HepG2 (cell line): ENCODE data around the gene ASIC3. TPM values are rescaled to one million over a fixed set of nuclear protein-coding genes. Genes with fewer than 3 reads are reported as not detected.
A peak's percentile ranks its signal among the peaks of the same experiment; 100 is the strongest.

Experiments
- BHLHE40 ChIP-seq: IDR thresholded peaks from 2 replicates; pipeline ENCODE4 v1.6.1; 2011; ENCODE audit warnings: low read length, improper control_type of control experiment
- KAT7 ChIP-seq: IDR thresholded peaks from 2 replicates; pipeline ENCODE4 v1.6.1; 2018; ENCODE audit warnings: borderline replicate concordance, missing compliant biosample characterization
- KMT2B ChIP-seq: IDR thresholded peaks from 2 replicates; pipeline ENCODE4 v1.6.1; 2016; ENCODE audit warnings: missing genetic modification reagents, missing compliant biosample characterization
- NFE2L1 ChIP-seq: sonication (generic); formaldehyde crosslinking; IDR thresholded peaks from 2 replicates; pipeline ENCODE4 v1.4.0; 2020; ENCODE audit warnings: missing genetic modification reagents, mild to moderate bottlenecking, borderline replicate concordance
- NFKBIZ ChIP-seq: IDR thresholded peaks from 2 replicates; pipeline ENCODE4 v1.6.1; 2018; ENCODE audit warnings: missing genetic modification reagents, missing compliant biosample characterization
- POLR2AphosphoS2 ChIP-seq: IDR thresholded peaks from 2 replicates; pipeline ENCODE4 v1.6.1; 2011; ENCODE audit warnings: low read depth, low read length, improper control_type of control experiment
- SIN3A ChIP-seq: IDR thresholded peaks from 2 replicates; pipeline ENCODE4 v1.6.1; 2011; ENCODE audit warnings: low read depth, mild to moderate bottlenecking, control low read depth, low read length, borderline replicate concordance
- TAF1 ChIP-seq: sonication (generic); formaldehyde crosslinking; IDR thresholded peaks from 2 replicates; pipeline ENCODE4 v1.4.0; 2020; ENCODE audit warnings: missing genetic modification reagents
- TSC22D2 ChIP-seq: sonication (generic); formaldehyde crosslinking; IDR thresholded peaks from 2 replicates; pipeline ENCODE4 v1.5.1; 2020; ENCODE audit warnings: missing genetic modification reagents, mild to moderate bottlenecking, borderline replicate concordance
- ZBTB7B ChIP-seq: sonication (generic); formaldehyde crosslinking; IDR thresholded peaks from 2 replicates; pipeline ENCODE4 v1.4.0; 2020; ENCODE audit warnings: missing genetic modification reagents
- ZNF33A ChIP-seq: sonication (generic); formaldehyde crosslinking; IDR thresholded peaks from 2 replicates; pipeline ENCODE4 v1.5.1; 2020; ENCODE audit warnings: missing genetic modification reagents, mild to moderate bottlenecking, moderate library complexity, borderline replicate concordance
- polyA plus RNA-seq, 8 experiments: library from polyadenylated mRNA; depleted of rRNA in 3 of 8; stranded (reverse) in 7 of 8; unstranded in 1 of 8; fragments of >200 nt; fragmentation: Illumina TruSeq in 4 of 8; extraction: Trizol in 4 of 8; gene quantifications; 2 replicates each; pipeline versions ENCODE4 v1.2.1 to v1.2.3, GENCODE V29; 2011 to 2016; ENCODE audit warnings: low read depth in 4 of 8, missing spikeins in 1 of 8, mixed read lengths in 1 of 8; ENCODE audit not compliant: insufficient read depth in 1 of 8
- total RNA-seq, 5 experiments: library from RNA; depleted of rRNA; stranded (reverse); fragments of >200 nt; fragmentation: Illumina TruSeq; extraction: Trizol; gene quantifications; 2 replicates each; pipeline ENCODE4 v1.2.3, GENCODE V29; 2016; ENCODE audit warnings: low read depth in 1 of 5
- TF ChIP-seq, protein P1 (sequence below): sonication (generic); formaldehyde crosslinking; IDR thresholded peaks from 2 replicates; pipeline ENCODE4 v1.4.0; 2020; ENCODE audit warnings: mild to moderate bottlenecking, missing genetic modification reagents
- TF ChIP-seq, protein P2 (sequence below): sonication (generic); formaldehyde crosslinking; IDR thresholded peaks from 2 replicates; pipeline ENCODE4 v1.4.0; 2020; ENCODE audit warnings: missing genetic modification reagents
- TF ChIP-seq, protein P3 (sequence below): sonication (generic); formaldehyde crosslinking; IDR thresholded peaks from 2 replicates; pipeline ENCODE4 v1.4.0; 2020; ENCODE audit warnings: low read depth, mild to moderate bottlenecking, missing genetic modification reagents
- TF ChIP-seq, protein P4 (sequence below): IDR thresholded peaks from 2 replicates; pipeline ENCODE4 v1.6.1; 2016; ENCODE audit warnings: missing compliant biosample characterization, missing genetic modification reagents, borderline replicate concordance
- TF ChIP-seq, protein P5 (sequence below): sonication (generic); formaldehyde crosslinking; IDR thresholded peaks from 2 replicates; pipeline ENCODE4 v1.4.0; 2020; ENCODE audit warnings: missing genetic modification reagents
- TF ChIP-seq, protein P6 (sequence below): sonication (generic); formaldehyde crosslinking; IDR thresholded peaks from 2 replicates; pipeline ENCODE4 v1.5.0; 2020; ENCODE audit warnings: missing genetic modification reagents, mild to moderate bottlenecking, borderline replicate concordance

Gene ASIC3
- total and polyA plus RNA-seq, 2 of the 13 experiments (the other 11 are each of a cell fraction or from before 2014, with no cell fraction given): 0.51 TPM; not detected in 1

DNA sequence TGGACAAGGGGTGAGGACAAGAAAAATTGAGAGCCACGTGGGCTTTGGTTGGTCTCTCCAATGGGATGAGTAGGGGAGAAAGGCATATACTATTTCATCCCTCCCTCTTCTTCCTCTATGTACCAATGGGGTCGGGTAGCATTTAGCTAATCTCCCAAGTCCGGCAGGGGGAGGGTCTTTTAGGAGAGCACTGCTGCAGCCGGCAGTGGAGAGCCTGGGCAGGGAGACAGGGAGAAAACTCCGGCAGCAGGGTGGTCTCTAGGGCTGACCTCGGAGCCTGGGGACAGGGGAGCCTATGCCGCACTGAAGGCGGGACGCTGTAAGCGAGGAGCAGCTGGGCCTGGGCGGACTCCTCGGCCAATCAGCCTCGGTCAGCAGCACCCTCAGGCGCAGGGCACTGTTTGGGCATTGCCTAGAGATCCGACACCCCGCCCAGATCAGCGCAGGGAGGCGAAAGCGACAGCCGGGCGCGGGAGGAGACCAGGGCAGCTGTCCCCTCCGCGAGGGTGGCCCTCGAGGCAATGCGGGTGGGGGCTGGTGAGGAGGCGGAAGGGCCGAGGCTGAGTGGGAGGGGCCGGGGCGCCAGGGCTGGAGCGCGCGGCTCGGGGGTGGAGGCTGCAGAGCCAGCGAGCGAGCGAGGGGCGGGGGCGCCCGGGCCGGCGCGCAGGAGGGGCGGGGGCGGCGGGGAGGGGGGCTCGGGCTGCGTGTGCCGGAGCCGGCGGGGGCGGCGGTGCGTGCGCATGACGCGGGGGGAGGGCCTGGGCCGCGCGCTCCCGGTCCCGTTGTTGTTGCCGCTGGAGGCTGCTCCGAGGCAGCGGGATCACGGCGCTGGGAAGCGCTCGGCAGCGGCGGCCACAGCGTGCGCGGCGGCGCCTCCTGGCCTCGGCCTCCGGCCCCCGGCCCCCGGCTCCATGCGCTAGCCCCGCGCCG is 37.6 kb downstream of the ASIC3 start, which contains the start of gene AGAP3 (continued):
- TF ChIP-seq, protein P1, sequence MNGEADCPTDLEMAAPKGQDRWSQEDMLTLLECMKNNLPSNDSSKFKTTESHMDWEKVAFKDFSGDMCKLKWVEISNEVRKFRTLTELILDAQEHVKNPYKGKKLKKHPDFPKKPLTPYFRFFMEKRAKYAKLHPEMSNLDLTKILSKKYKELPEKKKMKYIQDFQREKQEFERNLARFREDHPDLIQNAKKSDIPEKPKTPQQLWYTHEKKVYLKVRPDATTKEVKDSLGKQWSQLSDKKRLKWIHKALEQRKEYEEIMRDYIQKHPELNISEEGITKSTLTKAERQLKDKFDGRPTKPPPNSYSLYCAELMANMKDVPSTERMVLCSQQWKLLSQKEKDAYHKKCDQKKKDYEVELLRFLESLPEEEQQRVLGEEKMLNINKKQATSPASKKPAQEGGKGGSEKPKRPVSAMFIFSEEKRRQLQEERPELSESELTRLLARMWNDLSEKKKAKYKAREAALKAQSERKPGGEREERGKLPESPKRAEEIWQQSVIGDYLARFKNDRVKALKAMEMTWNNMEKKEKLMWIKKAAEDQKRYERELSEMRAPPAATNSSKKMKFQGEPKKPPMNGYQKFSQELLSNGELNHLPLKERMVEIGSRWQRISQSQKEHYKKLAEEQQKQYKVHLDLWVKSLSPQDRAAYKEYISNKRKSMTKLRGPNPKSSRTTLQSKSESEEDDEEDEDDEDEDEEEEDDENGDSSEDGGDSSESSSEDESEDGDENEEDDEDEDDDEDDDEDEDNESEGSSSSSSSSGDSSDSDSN (CRISPR knock-in tag): peak; percentile 83
- no peak for TF ChIP-seq ZNF33A
- no peak for TF ChIP-seq NFKBIZ (CRISPR knock-in tag)
- peak; percentile 55; the same call in 1 of the 2 replicates for TF ChIP-seq KAT7 (CRISPR knock-in tag)
- TF ChIP-seq NFE2L1 (CRISPR knock-in tag): no peak
- TF ChIP-seq BHLHE40: no peak
- TF ChIP-seq, protein P2, sequence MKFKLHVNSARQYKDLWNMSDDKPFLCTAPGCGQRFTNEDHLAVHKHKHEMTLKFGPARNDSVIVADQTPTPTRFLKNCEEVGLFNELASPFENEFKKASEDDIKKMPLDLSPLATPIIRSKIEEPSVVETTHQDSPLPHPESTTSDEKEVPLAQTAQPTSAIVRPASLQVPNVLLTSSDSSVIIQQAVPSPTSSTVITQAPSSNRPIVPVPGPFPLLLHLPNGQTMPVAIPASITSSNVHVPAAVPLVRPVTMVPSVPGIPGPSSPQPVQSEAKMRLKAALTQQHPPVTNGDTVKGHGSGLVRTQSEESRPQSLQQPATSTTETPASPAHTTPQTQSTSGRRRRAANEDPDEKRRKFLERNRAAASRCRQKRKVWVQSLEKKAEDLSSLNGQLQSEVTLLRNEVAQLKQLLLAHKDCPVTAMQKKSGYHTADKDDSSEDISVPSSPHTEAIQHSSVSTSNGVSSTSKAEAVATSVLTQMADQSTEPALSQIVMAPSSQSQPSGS (CRISPR knock-in tag): 0 out of 2 replicates have a peak, but pooled peaks have one; percentile 16
- no peak for TF ChIP-seq KMT2B (CRISPR knock-in tag)
- TF ChIP-seq, protein P3, sequence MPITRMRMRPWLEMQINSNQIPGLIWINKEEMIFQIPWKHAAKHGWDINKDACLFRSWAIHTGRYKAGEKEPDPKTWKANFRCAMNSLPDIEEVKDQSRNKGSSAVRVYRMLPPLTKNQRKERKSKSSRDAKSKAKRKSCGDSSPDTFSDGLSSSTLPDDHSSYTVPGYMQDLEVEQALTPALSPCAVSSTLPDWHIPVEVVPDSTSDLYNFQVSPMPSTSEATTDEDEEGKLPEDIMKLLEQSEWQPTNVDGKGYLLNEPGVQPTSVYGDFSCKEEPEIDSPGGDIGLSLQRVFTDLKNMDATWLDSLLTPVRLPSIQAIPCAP (CRISPR knock-in tag): no peak
- TF ChIP-seq TSC22D2 (CRISPR knock-in tag): no peak
- peak; percentile 12; the same call in 1 of the 2 replicates for TF ChIP-seq SIN3A
- TF ChIP-seq, protein P4, sequence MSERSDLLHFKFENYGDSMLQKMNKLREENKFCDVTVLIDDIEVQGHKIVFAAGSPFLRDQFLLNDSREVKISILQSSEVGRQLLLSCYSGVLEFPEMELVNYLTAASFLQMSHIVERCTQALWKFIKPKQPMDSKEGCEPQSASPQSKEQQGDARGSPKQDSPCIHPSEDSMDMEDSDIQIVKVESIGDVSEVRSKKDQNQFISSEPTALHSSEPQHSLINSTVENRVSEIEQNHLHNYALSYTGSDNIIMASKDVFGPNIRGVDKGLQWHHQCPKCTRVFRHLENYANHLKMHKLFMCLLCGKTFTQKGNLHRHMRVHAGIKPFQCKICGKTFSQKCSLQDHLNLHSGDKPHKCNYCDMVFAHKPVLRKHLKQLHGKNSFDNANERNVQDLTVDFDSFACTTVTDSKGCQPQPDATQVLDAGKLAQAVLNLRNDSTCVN (CRISPR knock-in tag): no peak; the same call in 1 of the 2 replicates
- no peak for TF ChIP-seq POLR2AphosphoS2
- TF ChIP-seq, protein P5, sequence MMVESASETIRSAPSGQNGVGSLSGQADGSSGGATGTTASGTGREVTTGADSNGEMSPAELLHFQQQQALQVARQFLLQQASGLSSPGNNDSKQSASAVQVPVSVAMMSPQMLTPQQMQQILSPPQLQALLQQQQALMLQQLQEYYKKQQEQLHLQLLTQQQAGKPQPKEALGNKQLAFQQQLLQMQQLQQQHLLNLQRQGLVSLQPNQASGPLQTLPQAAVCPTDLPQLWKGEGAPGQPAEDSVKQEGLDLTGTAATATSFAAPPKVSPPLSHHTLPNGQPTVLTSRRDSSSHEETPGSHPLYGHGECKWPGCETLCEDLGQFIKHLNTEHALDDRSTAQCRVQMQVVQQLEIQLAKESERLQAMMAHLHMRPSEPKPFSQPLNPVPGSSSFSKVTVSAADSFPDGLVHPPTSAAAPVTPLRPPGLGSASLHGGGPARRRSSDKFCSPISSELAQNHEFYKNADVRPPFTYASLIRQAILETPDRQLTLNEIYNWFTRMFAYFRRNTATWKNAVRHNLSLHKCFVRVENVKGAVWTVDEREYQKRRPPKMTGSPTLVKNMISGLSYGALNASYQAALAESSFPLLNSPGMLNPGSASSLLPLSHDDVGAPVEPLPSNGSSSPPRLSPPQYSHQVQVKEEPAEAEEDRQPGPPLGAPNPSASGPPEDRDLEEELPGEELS (CRISPR knock-in tag): no peak
- no peak for TF ChIP-seq ZBTB7B (CRISPR knock-in tag)
- peak; percentile 75 for TF ChIP-seq TAF1
- TF ChIP-seq, protein P6, sequence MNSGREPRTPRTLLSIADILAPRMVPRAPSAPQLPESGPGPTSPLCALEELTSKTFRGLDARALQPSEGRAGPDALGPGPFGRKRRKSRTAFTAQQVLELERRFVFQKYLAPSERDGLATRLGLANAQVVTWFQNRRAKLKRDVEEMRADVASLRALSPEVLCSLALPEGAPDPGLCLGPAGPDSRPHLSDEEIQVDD: no peak
